ENCODE results near the gene RGS7.
"Not testable (repeated sequence)": the region's sequence is repeated elsewhere in the genome, so short reads cannot be mapped to it uniquely, and the experiment has no call there.

The RGS7 gene

GRCh38 chr1:241311056-241311746 lies 45.8 kb downstream of the RGS7 start:
- no peak for TF ChIP-seq CTCF (IDR thresholded peaks at IDR 0.05; ENCODE audit: low read depth, low read length)
- Histone ChIP-seq H3K9me3 (no peaks in the 10 kb centered on the region), H3K27me3 (no peaks in the 10 kb centered on the region), H3K4me1 (no peaks in the 10 kb centered on the region), H3K4me3 (ENCODE audit: low read depth, low read length) (no peak overlapping the region), H3K36me3 (no peaks in the 10 kb centered on the region)
- DNase-seq = no peak

DNA sequence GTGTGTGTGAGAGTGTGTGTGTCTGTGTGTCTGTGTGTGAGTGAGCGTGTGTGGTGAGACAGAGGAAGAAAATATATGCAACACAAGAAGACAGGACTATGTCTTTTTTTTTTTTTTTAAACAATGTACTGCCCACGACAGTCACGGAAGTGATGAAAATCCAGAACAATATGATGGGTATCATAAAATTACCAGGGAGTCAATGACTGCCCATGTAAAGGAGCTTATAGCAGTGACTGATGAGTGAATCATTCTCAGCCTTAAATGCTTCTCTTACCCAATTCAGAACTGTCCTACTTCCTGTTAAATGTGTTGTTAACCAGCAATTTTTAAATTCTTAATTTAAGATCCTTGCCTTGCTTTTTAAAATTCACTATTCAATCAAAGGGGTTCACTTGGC lies 46.6 kb downstream of the RGS7 start:
- Histone ChIP-seq H3K4me3 (ENCODE audit: low read depth, low read length) (no peak overlapping the region), H3K9me3 (no peaks in the 10 kb centered on the region), H3K27me3 (no peaks in the 10 kb centered on the region), H3K4me1 (no peaks in the 10 kb centered on the region), H3K36me3 (no peaks in the 10 kb centered on the region)
- TF ChIP-seq CTCF (IDR thresholded peaks at IDR 0.05; ENCODE audit: low read depth, low read length) = no peak
- DNase-seq = no peak

DNA sequence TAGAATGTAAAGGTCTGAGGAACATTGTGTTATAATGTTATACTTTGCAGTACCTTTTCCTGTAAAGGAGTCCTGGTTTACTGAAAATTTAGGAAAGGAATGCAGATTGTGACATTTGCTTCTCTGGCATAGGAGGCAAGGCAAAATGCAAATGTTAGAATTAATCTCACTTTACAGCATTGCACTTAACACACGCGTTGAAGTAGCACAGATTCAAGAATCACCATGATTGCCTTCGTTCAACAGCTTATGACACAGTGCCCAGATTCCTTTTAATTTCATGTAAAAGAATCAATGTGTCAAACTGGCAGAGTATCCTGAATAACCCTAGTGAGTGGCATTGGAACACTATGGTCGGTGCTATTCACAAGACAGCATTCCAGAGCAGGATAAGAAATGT lies 47.4 kb downstream of the RGS7 start:
- Histone ChIP-seq H3K4me3 (ENCODE audit: low read depth, low read length) (no peak overlapping the region), H3K36me3 (no peaks in the 10 kb centered on the region), H3K9me3 (no peaks in the 10 kb centered on the region), H3K4me1 (no peaks in the 10 kb centered on the region), H3K27me3 (no peaks in the 10 kb centered on the region)
- no peak for TF ChIP-seq CTCF (IDR thresholded peaks at IDR 0.05; ENCODE audit: low read depth, low read length)
- DNase-seq = no peak

DNA sequence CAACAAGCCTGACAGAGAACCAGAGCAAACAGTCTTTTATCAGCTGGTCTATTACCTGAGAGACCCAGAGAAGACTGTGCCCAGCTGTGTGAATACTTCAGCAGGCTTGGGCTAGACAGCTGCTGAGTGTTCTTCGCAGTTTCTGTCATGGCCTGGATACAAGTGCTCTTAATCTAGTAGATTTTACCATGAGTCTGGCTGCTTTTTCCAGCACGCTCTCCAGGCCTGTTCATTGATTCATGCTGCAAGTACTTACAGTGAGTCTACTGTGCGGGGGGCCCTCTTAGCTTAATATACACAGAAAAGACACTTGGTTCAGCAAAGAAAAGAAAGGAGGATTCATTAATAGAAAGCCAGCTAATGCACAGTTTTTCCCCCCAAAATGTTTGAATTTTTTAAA lies 48.5 kb downstream of the RGS7 start:
- no peak for DNase-seq

GRCh38 chr1:241308011-241308410 lies 49.0 kb downstream of the RGS7 start:
- TF ChIP-seq CTCF (IDR thresholded peaks at IDR 0.05; ENCODE audit: low read depth, low read length) = no peak
- H3K27me3 ChIP-seq = no peaks in the 10 kb centered on the region
- H3K36me3 ChIP-seq = no peaks in the 10 kb centered on the region
- H3K4me1 ChIP-seq = no peaks in the 10 kb centered on the region
- no peaks in the 10 kb centered on the region for H3K9me3 ChIP-seq
- DNase-seq = no peak
- no peak overlapping the region for H3K4me3 ChIP-seq (ENCODE audit: low read depth, low read length)

More for the DNA sequence above, 48.5 kb downstream of the RGS7 start:
- no peaks in the 10 kb centered on the region for H3K36me3 ChIP-seq
- TF ChIP-seq CTCF (IDR thresholded peaks at IDR 0.05; ENCODE audit: low read depth, low read length) = no peak
- H3K4me1 ChIP-seq = no peaks in the 10 kb centered on the region
- no peaks in the 10 kb centered on the region for H3K9me3 ChIP-seq
- H3K4me3 ChIP-seq (ENCODE audit: low read depth, low read length) = no peak overlapping the region
- H3K27me3 ChIP-seq = no peaks in the 10 kb centered on the region

- no peak overlapping the region for H3K4me3 ChIP-seq (ENCODE audit: low read depth, low read length)
- no peaks in the 10 kb centered on the region for H3K4me1 ChIP-seq
- H3K36me3 ChIP-seq = no peaks in the 10 kb centered on the region
- H3K9me3 ChIP-seq = no peaks in the 10 kb centered on the region
- no peaks in the 10 kb centered on the region for H3K27me3 ChIP-seq
- DNase-seq = no peak
- TF ChIP-seq CTCF (IDR thresholded peaks at IDR 0.05; ENCODE audit: low read depth, low read length) = no peak
These were observed 50.7 kb downstream of the RGS7 start for GRCh38 chr1:241306125-241306790.

DNA sequence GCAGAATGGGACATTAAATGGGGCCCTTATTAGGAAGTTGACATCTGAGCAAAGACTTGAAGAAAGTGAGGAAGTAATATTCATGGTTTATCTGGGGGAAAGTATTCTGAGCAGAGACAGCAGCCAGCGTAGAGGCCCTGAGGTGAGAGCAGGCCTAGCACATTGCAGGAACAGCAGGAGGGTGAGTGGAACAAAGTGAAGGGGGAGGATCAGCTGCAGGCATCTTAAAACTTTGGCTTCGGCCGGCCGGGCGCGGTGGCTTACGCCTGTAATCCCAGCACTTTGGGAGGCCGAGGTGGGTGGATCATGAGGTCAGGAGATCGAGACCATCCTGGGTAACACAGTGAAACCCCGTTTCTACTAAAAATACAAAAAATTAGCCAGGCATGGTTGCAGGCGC lies 55.0 kb downstream of the RGS7 start:
- H3K9me3 ChIP-seq; DNase-seq; H3K36me3 ChIP-seq; H3K27me3 ChIP-seq; H3K4me1 ChIP-seq; H3K4me3 ChIP-seq (ENCODE audit: low read depth, low read length): not testable (repeated sequence)
